Loucy (cell line): ENCODE results near the gene HSPB9.

Experiments used
- CTCF ChIP-seq: fragments of 200-600 bp; sonication (generic); conservative IDR thresholded peaks from 2 replicates; pipeline ENCODE4 v1.5.1; 2014; ENCODE audit warnings: mild to moderate bottlenecking, antibody characterized with exemption, low read length
- EZH2phosphoT487 ChIP-seq: fragments of 200-600 bp; IDR thresholded peaks from 2 replicates; pipeline ENCODE4 v1.6.1; 2018; ENCODE audit warnings: antibody characterized with exemption, mild to moderate bottlenecking, moderate library complexity, borderline replicate concordance

- TF ChIP-seq CTCF (no peak), EZH2phosphoT487 (no peak)
Observed at GRCh38 chr17:42166196-42166763, 43.7 kb downstream of the HSPB9 start.
